ENCODE results near the gene ADH1A. TPM values are rescaled to one million over a fixed set of nuclear protein-coding genes. Genes with fewer than 3 reads are reported as not detected.

ADH1A gene
- total RNA-seq, 1 experiment from 2014 or later: 0.21 TPM

DNA sequence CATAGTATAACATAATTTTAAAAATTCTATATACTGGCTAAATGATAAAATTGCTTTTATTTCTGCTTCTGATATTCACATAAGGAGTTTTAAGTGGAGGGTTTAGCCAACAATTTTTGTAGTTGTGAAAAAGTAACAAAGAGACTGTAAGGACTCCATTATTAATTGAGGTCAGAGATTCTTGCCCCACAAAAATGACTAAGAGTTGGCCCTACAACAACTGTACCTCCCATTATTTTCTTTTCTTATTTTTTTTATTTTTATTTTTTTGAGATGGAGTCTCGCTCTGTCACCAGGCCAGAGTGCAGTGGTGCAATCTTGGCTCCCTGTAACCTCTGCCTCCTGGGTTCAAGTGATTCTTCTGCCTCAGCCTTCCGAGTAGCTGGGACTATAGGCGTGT is 39.9 kb upstream of the ADH1A start:
- Mint-ChIP-seq H3K36me3 (ENCODE audit: insufficient read depth, unreplicated experiment) (no peaks in the 10 kb centered on the region), H3K4me1 (ENCODE audit: insufficient read depth, unreplicated experiment) (no peaks in the 10 kb centered on the region), H3K9me3 (ENCODE audit: unreplicated experiment) (no peaks in the 10 kb centered on the region), H3K27me3 (ENCODE audit: insufficient read depth, unreplicated experiment) (no peaks in the 10 kb centered on the region), H3K4me3 (ENCODE audit: unreplicated experiment) (no peak overlapping the region), H3K27ac (ENCODE audit: low read depth, unreplicated experiment) (no peak overlapping the region)
- ChIA-PET CTCF (no interaction called here), POLR2A (no interaction called here)
- no TSS peak for BruUV-seq (replicated peaks)
- TF ChIP-seq, protein P1, sequence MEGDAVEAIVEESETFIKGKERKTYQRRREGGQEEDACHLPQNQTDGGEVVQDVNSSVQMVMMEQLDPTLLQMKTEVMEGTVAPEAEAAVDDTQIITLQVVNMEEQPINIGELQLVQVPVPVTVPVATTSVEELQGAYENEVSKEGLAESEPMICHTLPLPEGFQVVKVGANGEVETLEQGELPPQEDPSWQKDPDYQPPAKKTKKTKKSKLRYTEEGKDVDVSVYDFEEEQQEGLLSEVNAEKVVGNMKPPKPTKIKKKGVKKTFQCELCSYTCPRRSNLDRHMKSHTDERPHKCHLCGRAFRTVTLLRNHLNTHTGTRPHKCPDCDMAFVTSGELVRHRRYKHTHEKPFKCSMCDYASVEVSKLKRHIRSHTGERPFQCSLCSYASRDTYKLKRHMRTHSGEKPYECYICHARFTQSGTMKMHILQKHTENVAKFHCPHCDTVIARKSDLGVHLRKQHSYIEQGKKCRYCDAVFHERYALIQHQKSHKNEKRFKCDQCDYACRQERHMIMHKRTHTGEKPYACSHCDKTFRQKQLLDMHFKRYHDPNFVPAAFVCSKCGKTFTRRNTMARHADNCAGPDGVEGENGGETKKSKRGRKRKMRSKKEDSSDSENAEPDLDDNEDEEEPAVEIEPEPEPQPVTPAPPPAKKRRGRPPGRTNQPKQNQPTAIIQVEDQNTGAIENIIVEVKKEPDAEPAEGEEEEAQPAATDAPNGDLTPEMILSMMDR (IDR thresholded peaks at IDR 0.05; ENCODE audit: unreplicated experiment): no peak
- DNase-seq (ENCODE audit: unreplicated experiment): no peak
- intact Hi-C loops (cut with micrococcal nuclease): no loop called here

DNA sequence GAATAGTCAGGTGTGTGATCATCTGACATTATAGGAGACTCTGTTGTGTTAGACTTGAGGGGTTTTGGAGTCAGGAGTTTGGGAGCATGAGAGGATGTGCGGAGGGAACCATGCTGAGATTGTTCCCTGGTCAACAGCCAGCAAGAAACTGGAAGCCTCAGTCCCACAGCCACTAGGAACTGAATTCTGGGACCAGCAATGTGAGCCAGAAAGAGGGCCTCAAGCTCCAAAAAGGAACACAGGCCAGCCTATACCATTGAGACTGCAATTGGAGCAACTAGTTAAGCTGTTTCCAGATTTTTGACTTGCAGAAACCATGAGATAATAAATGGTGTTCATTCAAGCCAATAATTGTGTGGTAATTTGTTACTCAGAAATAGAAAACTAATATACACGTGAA is 39.1 kb upstream of the ADH1A start:
- intact Hi-C loops (cut with micrococcal nuclease): no loop called here
- BruUV-seq (replicated peaks): no TSS peak
- H3K4me3 Mint-ChIP-seq (ENCODE audit: unreplicated experiment): no peak overlapping the region
- TF ChIP-seq, protein P1 (IDR thresholded peaks at IDR 0.05; ENCODE audit: unreplicated experiment): no peak
- H3K27me3 Mint-ChIP-seq (ENCODE audit: insufficient read depth, unreplicated experiment): no peaks in the 10 kb centered on the region
- CTCF ChIA-PET: no interaction called here
- POLR2A ChIA-PET: no interaction called here
- no peak for DNase-seq (ENCODE audit: unreplicated experiment)
- H3K36me3 Mint-ChIP-seq (ENCODE audit: insufficient read depth, unreplicated experiment): no peaks in the 10 kb centered on the region
- peaks cover 5% of the 10 kb centered on the region for H3K4me1 Mint-ChIP-seq (ENCODE audit: insufficient read depth, unreplicated experiment)
- no peaks in the 10 kb centered on the region for H3K9me3 Mint-ChIP-seq (ENCODE audit: unreplicated experiment)
- H3K27ac Mint-ChIP-seq (ENCODE audit: low read depth, unreplicated experiment): no peak overlapping the region

DNA sequence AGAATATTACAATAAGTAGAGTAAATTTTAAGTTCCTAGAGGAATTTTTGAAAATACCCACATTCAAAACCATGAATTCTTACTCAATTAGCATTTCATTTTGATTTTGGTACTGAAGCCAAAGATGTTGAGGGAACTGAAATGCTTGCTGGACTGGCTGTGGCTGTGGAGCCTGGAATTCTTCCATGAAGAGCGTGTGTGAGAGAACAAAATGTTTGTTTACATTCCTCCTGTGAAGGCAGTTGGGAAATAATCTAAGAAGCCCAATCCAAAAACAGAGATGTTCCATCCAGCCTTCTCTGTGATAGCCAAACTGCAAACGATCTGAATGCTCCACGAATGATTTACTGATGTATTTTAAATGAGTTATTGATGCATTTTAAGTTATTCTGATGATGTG is 34.2 kb upstream of the ADH1A start:
- Mint-ChIP-seq H3K4me1 (ENCODE audit: insufficient read depth, unreplicated experiment) (peaks cover 29% of the 10 kb centered on the region), H3K4me3 (ENCODE audit: unreplicated experiment) (peak overlapping the region; percentile 28), H3K27ac (ENCODE audit: low read depth, unreplicated experiment) (peak overlapping the region; percentile 96), H3K27me3 (ENCODE audit: insufficient read depth, unreplicated experiment) (no peaks in the 10 kb centered on the region), H3K9me3 (ENCODE audit: unreplicated experiment) (peaks cover 7% of the 10 kb centered on the region), H3K36me3 (ENCODE audit: insufficient read depth, unreplicated experiment) (peaks cover 4% of the 10 kb centered on the region)
- DNase-seq (ENCODE audit: unreplicated experiment): peak; percentile 82
- ChIA-PET CTCF (interaction anchor here (1.9 kb wide), 1 partner anchor 80 kb away, joined by 8 read pairs; no protein-coding TSS in a partner anchor), POLR2A (interaction anchor here (0.6 to 5.3 kb wide), 10 partner anchors 8 to 234 kb away, joined by 3 to 30 read pairs (median 4); no protein-coding TSS in a partner anchor)
- BruUV-seq (replicated peaks): no TSS peak
- intact Hi-C loops (cut with micrococcal nuclease): no loop called here
- TF ChIP-seq, protein P1 (IDR thresholded peaks at IDR 0.05; ENCODE audit: unreplicated experiment): no peak

DNA sequence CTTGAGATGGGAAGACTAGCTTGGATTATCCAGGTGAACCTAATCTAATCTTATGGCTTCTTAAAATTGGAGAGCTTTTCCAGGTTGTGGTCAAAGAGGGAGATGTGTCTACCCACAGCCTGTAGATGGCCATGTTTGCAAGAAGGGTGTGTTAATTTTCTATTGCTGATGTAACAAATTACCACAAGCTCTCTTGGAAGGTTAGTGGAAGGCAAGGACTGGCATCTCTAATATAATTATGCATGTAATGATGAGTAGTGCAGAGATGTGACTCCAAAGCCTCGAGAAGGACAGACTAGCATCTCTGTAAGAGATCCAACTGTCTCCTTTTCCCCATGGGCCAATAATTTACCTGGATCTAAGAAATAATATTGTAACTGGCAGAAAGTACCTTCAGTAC is 33.6 kb upstream of the ADH1A start:
- no TSS peak for BruUV-seq (replicated peaks)
- Mint-ChIP-seq H3K27me3 (ENCODE audit: insufficient read depth, unreplicated experiment) (no peaks in the 10 kb centered on the region), H3K9me3 (ENCODE audit: unreplicated experiment) (peaks cover 7% of the 10 kb centered on the region), H3K36me3 (ENCODE audit: insufficient read depth, unreplicated experiment) (peaks cover 10% of the 10 kb centered on the region), H3K4me1 (ENCODE audit: insufficient read depth, unreplicated experiment) (peaks cover 29% of the 10 kb centered on the region), H3K27ac (ENCODE audit: low read depth, unreplicated experiment) (peak overlapping the region; percentile 96), H3K4me3 (ENCODE audit: unreplicated experiment) (peak overlapping the region; percentile 28)
- DNase-seq (ENCODE audit: unreplicated experiment): peak; percentile 4
- intact Hi-C loops (cut with micrococcal nuclease): no loop called here
- ChIA-PET POLR2A (interaction anchor here (0.6 to 5.3 kb wide), 11 partner anchors 8 to 747 kb away, joined by 3 to 30 read pairs (median 5); no protein-coding TSS in a partner anchor), CTCF (interaction anchor here (1.2 to 1.9 kb wide), 2 partner anchors 81 to 138 kb away, joined by 5 to 8 read pairs; no protein-coding TSS in a partner anchor)
- TF ChIP-seq, protein P1 (IDR thresholded peaks at IDR 0.05; ENCODE audit: unreplicated experiment): no peak
